Glutamatergic neuron (in vitro differentiated cells): ENCODE results near the gene ERLIN1. TPM values are rescaled to one million over a fixed set of nuclear protein-coding genes. Genes with fewer than 3 reads are reported as not detected.

Experiments
- DNase-seq: peaks from one replicate; pipeline ENCODE4 v3.0.0; 2022
- H3K27ac Mint-ChIP-seq: one replicate; pipeline ENCODE4 v1.8.0; 2020; ENCODE audit warnings: mild to moderate bottlenecking, mixed read lengths, inconsistent platforms; ENCODE audit not compliant: unreplicated experiment
- H3K27me3 Mint-ChIP-seq: one replicate; pipeline ENCODE4 v1.8.0; 2020; ENCODE audit warnings: mild to moderate bottlenecking, moderate library complexity, mixed read lengths, inconsistent platforms; ENCODE audit not compliant: unreplicated experiment
- H3K36me3 Mint-ChIP-seq: one replicate; pipeline ENCODE4 v1.8.0; 2020; ENCODE audit warnings: mild to moderate bottlenecking, mixed read lengths, inconsistent platforms; ENCODE audit not compliant: unreplicated experiment
- H3K4me1 Mint-ChIP-seq: one replicate; pipeline ENCODE4 v1.8.0; 2020; ENCODE audit warnings: mild to moderate bottlenecking, low read depth, mixed read lengths, inconsistent platforms; ENCODE audit not compliant: unreplicated experiment
- H3K4me3 Mint-ChIP-seq: one replicate; pipeline ENCODE4 v1.8.0; 2020; ENCODE audit warnings: mild to moderate bottlenecking, mixed read lengths, inconsistent platforms; ENCODE audit not compliant: unreplicated experiment
- H3K9me3 Mint-ChIP-seq: one replicate; pipeline ENCODE4 v1.8.0; 2020; ENCODE audit warnings: mild to moderate bottlenecking, moderate library complexity, mixed read lengths, inconsistent platforms; ENCODE audit not compliant: unreplicated experiment
- total RNA-seq: library from RNA; stranded (reverse); fragmentation: NEBNext Ultra II Directional; extraction: Animal tissue kit (Norgen Biotek cat#: 25700); gene quantifications from one replicate; pipeline ENCODE4 v1.2.1, GENCODE V29; 2021; ENCODE audit not compliant: unreplicated experiment
- TF ChIP-seq, protein P1 (sequence below): fragments of 200-600 bp; sonication (generic); IDR thresholded peaks from one replicate; pipeline ENCODE4 v1.5.0; 2021; ENCODE audit not compliant: partially characterized antibody, unreplicated experiment

Gene ERLIN1
- total RNA-seq, 1 donor from 2014 or later: 7.6 TPM

- Mint-ChIP-seq H3K27me3 (peaks cover 1% of the 10 kb centered on the region), H3K9me3 (peaks cover under 1% of the 10 kb centered on the region), H3K27ac (no peak overlapping the region), H3K4me3 (no peak overlapping the region), H3K36me3 (peaks cover 16% of the 10 kb centered on the region), H3K4me1 (no peaks in the 10 kb centered on the region)
- TF ChIP-seq, protein P1, sequence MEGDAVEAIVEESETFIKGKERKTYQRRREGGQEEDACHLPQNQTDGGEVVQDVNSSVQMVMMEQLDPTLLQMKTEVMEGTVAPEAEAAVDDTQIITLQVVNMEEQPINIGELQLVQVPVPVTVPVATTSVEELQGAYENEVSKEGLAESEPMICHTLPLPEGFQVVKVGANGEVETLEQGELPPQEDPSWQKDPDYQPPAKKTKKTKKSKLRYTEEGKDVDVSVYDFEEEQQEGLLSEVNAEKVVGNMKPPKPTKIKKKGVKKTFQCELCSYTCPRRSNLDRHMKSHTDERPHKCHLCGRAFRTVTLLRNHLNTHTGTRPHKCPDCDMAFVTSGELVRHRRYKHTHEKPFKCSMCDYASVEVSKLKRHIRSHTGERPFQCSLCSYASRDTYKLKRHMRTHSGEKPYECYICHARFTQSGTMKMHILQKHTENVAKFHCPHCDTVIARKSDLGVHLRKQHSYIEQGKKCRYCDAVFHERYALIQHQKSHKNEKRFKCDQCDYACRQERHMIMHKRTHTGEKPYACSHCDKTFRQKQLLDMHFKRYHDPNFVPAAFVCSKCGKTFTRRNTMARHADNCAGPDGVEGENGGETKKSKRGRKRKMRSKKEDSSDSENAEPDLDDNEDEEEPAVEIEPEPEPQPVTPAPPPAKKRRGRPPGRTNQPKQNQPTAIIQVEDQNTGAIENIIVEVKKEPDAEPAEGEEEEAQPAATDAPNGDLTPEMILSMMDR: no peak
- no peak for DNase-seq
Observed at GRCh38 chr10:100101192-100102076, 84.4 kb downstream of the ERLIN1 start.

DNA sequence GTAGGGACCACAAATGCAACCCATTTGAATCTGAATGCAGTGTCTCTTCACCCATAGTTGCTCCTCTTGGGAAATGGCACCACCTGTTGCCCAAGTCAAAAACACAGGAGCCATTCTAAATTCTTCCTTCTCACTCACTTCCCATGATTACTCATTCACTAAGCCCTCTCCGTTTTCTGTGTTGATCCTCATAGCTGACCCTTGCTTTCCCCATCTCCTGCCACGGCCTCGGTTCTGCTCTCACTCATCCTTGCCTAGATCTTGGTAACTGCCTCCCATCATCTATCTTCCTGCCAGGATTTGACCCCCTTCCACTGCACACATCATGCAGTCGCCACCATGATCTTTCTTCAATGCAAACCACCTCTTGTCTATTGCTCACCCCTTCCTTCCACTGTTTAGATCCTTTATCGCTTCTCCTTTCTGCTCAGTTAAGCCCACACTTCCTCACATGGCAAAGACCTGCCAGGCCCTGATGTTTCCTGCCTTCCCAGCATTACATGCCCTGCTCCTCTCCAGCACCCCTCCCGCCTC is 85.1 kb downstream of the ERLIN1 start:
- TF ChIP-seq, protein P1: no peak
- H3K4me1 Mint-ChIP-seq: no peaks in the 10 kb centered on the region
- H3K9me3 Mint-ChIP-seq: peaks cover 6% of the 10 kb centered on the region
- no peak overlapping the region for H3K27ac Mint-ChIP-seq
- no peak for DNase-seq
- H3K4me3 Mint-ChIP-seq: no peak overlapping the region
- peaks cover 16% of the 10 kb centered on the region for H3K36me3 Mint-ChIP-seq
- peaks cover 1% of the 10 kb centered on the region for H3K27me3 Mint-ChIP-seq

Other genes starting within 250 kb of the ERLIN1 start
- 9.5 TPM for gene DNMBP, start 176.1 kb downstream of the ERLIN1 start, total RNA-seq
- gene CPN1, start 104.2 kb downstream of the ERLIN1 start, total RNA-seq: not detected
- 35.7 TPM for gene CHUK, start 43.6 kb upstream of the ERLIN1 start, total RNA-seq
- gene CWF19L1, start 81.6 kb upstream of the ERLIN1 start, total RNA-seq: 24.2 TPM
- gene BLOC1S2, start 100.7 kb upstream of the ERLIN1 start, total RNA-seq: 82.9 TPM
- gene PKD2L1, start 144.2 kb upstream of the ERLIN1 start, total RNA-seq: 0.44 TPM
- gene SCD, start 161.2 kb upstream of the ERLIN1 start, total RNA-seq: 589 TPM